ENCODE measurements around the gene COG6. TPM values are rescaled to one million over a fixed set of nuclear protein-coding genes. Genes with fewer than 3 reads are reported as not detected.

Gene COG6
- total RNA-seq, 1 experiment from 2014 or later: 24.3 TPM

DNA sequence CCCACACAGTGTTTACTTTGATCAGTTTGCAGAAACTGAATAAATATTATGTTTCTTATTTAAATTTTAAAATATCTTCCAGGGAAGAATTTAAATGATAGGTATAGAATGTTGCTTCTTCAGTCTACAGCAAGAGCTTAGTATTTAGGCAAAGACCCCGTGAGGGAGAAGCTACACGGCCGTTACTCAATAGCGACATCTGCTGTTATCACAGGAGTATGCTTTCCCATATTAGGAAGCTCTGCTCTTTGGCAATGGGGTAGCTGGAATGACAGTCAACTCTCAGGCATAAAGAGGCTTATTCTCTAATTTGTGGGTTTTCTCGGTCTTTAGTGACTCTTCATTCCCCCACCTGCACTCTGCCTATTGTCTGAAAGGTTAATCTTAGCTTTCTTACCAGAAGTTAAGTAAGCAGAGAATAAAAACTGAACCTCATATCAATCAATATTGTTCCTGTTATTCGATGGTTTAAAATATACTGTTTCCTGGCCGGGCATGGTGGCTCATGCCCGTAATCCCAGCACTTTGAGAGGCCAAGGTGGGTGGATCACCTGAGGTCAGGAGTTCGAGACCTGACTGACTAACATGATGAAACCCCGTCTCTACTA, 39.3 kb upstream of the COG6 start:
- intact Hi-C loops (cut with micrococcal nuclease; ENCODE audit: unreplicated experiment): loop anchor here (1.0 kb wide), 1 partner anchor 471 kb away; no protein-coding TSS in a partner anchor
- peak; percentile 78; the same call in 1 of the 2 replicates for ATAC-seq
- in situ Hi-C loops (cut with HindIII; ENCODE audit: low pct_unique_long_range_greater_than_20kb, low sequenced_read_pairs): no loop called here
- no peaks in the 10 kb centered on the region for H3K27me3 ChIP-seq (ENCODE audit: control insufficient read depth, insufficient read depth, low read length)
- no peak overlapping the region for H3K4me3 ChIP-seq (ENCODE audit: low read depth in 2 of 2, low read length in 2 of 2)
- H3K9me3 ChIP-seq (ENCODE audit: control insufficient read depth, insufficient read depth, low read depth, low read length): no peaks in the 10 kb centered on the region
- DNase-seq (ENCODE audit: low read depth, low spot score): no peak
- BruUV-seq (replicated peaks): no TSS peak
- no peaks in the 10 kb centered on the region for H3K36me3 ChIP-seq (ENCODE audit: control insufficient read depth, insufficient read depth, low read length)
- POLR2A ChIA-PET: no interaction called here
- H3K27ac ChIP-seq (ENCODE audit: low read length): no peak overlapping the region
- CTCF ChIA-PET: interaction anchor here (0.6 to 1.3 kb wide), 6 partner anchors 59 to 570 kb away, joined by 3 to 6 read pairs (median 3); no protein-coding TSS in a partner anchor
- no peaks in the 10 kb centered on the region for H3K4me1 ChIP-seq (ENCODE audit: control insufficient read depth, insufficient read depth, low read length)
- no peak for TF ChIP-seq SIN3A (IDR thresholded peaks at IDR 0.05; ENCODE audit: borderline replicate concordance, insufficient read depth, low read depth, low read length)
- TF ChIP-seq, protein P1, sequence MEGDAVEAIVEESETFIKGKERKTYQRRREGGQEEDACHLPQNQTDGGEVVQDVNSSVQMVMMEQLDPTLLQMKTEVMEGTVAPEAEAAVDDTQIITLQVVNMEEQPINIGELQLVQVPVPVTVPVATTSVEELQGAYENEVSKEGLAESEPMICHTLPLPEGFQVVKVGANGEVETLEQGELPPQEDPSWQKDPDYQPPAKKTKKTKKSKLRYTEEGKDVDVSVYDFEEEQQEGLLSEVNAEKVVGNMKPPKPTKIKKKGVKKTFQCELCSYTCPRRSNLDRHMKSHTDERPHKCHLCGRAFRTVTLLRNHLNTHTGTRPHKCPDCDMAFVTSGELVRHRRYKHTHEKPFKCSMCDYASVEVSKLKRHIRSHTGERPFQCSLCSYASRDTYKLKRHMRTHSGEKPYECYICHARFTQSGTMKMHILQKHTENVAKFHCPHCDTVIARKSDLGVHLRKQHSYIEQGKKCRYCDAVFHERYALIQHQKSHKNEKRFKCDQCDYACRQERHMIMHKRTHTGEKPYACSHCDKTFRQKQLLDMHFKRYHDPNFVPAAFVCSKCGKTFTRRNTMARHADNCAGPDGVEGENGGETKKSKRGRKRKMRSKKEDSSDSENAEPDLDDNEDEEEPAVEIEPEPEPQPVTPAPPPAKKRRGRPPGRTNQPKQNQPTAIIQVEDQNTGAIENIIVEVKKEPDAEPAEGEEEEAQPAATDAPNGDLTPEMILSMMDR (IDR thresholded peaks at IDR 0.05): peak; percentile 86

DNA sequence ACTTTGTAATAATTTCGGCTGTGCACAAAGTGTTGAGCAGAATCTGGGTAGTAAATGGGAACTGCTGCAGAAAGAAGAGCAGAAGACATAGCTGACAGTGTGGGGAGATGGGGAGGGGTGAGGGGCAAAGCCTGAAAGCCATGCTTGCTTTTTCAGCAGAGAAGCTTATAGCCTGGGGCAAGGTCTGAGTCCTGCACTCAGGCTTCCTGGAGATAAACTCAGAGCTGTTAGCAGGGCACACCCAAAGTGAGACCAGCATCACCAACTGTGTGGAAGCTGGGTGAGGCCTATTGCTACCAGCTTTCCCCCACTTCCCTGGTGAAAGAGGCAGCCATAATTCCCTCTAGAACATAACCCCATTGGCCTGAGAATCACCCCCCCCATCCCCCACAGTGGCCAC, 36.9 kb upstream of the COG6 start:
- CTCF ChIA-PET: interaction anchor here (0.7 kb wide), 1 partner anchor 130 kb away, joined by 7 read pairs; no protein-coding TSS in a partner anchor
- POLR2A ChIA-PET: no interaction called here
- no peak overlapping the region for H3K27ac ChIP-seq (ENCODE audit: low read length)
- no peaks in the 10 kb centered on the region for H3K27me3 ChIP-seq (ENCODE audit: control insufficient read depth, insufficient read depth, low read length)
- intact Hi-C loops (cut with micrococcal nuclease; ENCODE audit: unreplicated experiment): no loop called here
- no peaks in the 10 kb centered on the region for H3K9me3 ChIP-seq (ENCODE audit: control insufficient read depth, insufficient read depth, low read depth, low read length)
- no peaks in the 10 kb centered on the region for H3K4me1 ChIP-seq (ENCODE audit: control insufficient read depth, insufficient read depth, low read length)
- ATAC-seq: no peak
- no peak for DNase-seq (ENCODE audit: low read depth, low spot score)
- H3K4me3 ChIP-seq (ENCODE audit: low read depth in 2 of 2, low read length in 2 of 2): no peak overlapping the region
- no peaks in the 10 kb centered on the region for H3K36me3 ChIP-seq (ENCODE audit: control insufficient read depth, insufficient read depth, low read length)
- in situ Hi-C loops (cut with HindIII; ENCODE audit: low pct_unique_long_range_greater_than_20kb, low sequenced_read_pairs): no loop called here
- BruUV-seq (replicated peaks): no TSS peak
- TF ChIP-seq, protein P1 (IDR thresholded peaks at IDR 0.05): no peak
- TF ChIP-seq SIN3A (IDR thresholded peaks at IDR 0.05; ENCODE audit: borderline replicate concordance, insufficient read depth, low read depth, low read length) (no peak), POLR2AphosphoS5 (IDR thresholded peaks at IDR 0.05; ENCODE audit: low read depth, low read length) (no peak), TCF7L2 (IDR thresholded peaks at IDR 0.05; ENCODE audit: low read depth, low read length) (no peak)
- TF ChIP-seq, protein P2, sequence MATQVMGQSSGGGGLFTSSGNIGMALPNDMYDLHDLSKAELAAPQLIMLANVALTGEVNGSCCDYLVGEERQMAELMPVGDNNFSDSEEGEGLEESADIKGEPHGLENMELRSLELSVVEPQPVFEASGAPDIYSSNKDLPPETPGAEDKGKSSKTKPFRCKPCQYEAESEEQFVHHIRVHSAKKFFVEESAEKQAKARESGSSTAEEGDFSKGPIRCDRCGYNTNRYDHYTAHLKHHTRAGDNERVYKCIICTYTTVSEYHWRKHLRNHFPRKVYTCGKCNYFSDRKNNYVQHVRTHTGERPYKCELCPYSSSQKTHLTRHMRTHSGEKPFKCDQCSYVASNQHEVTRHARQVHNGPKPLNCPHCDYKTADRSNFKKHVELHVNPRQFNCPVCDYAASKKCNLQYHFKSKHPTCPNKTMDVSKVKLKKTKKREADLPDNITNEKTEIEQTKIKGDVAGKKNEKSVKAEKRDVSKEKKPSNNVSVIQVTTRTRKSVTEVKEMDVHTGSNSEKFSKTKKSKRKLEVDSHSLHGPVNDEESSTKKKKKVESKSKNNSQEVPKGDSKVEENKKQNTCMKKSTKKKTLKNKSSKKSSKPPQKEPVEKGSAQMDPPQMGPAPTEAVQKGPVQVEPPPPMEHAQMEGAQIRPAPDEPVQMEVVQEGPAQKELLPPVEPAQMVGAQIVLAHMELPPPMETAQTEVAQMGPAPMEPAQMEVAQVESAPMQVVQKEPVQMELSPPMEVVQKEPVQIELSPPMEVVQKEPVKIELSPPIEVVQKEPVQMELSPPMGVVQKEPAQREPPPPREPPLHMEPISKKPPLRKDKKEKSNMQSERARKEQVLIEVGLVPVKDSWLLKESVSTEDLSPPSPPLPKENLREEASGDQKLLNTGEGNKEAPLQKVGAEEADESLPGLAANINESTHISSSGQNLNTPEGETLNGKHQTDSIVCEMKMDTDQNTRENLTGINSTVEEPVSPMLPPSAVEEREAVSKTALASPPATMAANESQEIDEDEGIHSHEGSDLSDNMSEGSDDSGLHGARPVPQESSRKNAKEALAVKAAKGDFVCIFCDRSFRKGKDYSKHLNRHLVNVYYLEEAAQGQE (IDR thresholded peaks at IDR 0.05; ENCODE audit: insufficient read depth in 1 of 2, low read depth in 2 of 2, low read length in 1 of 2): no peak

Data from Panc1 (cell line).